IMR-90 (cell line): Measurements from ENCODE around the gene SDC4. TPM values are rescaled to one million over a fixed set of nuclear protein-coding genes. Genes with fewer than 3 reads are reported as not detected.

Experiments used
- ATAC-seq: fragments of 200-7000 bp; cut with Tn5 transposase; 2 replicates; pipeline ENCODE4 v1.9.1; 2020; ENCODE audit warnings: low read depth, mild to moderate bottlenecking, moderate library complexity
- BruUV-seq: library from RNA; stranded (reverse); fragments of 400-500 nt; replicated peaks from 2 replicates; lab custom pipeline; 2021; lab: Mats Ljungman, UMichigan
- CTCF ChIA-PET: fragments of 300-600 bp; formaldehyde crosslinking; extraction: SDS; loops from one replicate; lab custom pipeline; 2021; ENCODE audit warnings: antibody characterized with exemption; lab: Yijun Ruan, JAX
- POLR2A ChIA-PET: fragments of 300-600 bp; sonication (Branson Sonifier 250); formaldehyde crosslinking; loops from one replicate; lab custom pipeline; 2022; ENCODE audit warnings: antibody characterized with exemption; ENCODE audit not compliant: unreplicated experiment; lab: Charles Lee
- DNase-seq: peaks from one replicate; pipeline ENCODE4 v3.0.0; 2013
- H2AFZ ChIP-seq: replicated peaks from 2 replicates; pipeline ENCODE3; 2013; ENCODE audit warnings: low read length, mild to moderate bottlenecking; ENCODE audit not compliant: poor library complexity
- H2AK5ac ChIP-seq: 2 replicates; pipeline ENCODE4 v1.6.1; 2013; ENCODE audit warnings: low read depth, low read length, inconsistent platforms
- H2AK9ac ChIP-seq: replicated peaks from 2 replicates; pipeline ENCODE3; 2013; ENCODE audit warnings: mild to moderate bottlenecking, low read depth, low read length, moderate library complexity; ENCODE audit not compliant: poor library complexity
- H2BK120ac ChIP-seq: 2 replicates; pipeline ENCODE4 v1.6.1; 2013; ENCODE audit warnings: low read depth, low read length, inconsistent platforms
- H2BK15ac ChIP-seq: 3 replicates; pipeline ENCODE4 v1.6.1; 2013; ENCODE audit warnings: low read depth, low read length, inconsistent platforms
- H2BK20ac ChIP-seq: 2 replicates; pipeline ENCODE4 v1.6.1; 2013; ENCODE audit warnings: low read depth, mild to moderate bottlenecking, inconsistent platforms, low read length, moderate library complexity
- H2BK5ac ChIP-seq: 2 replicates; pipeline ENCODE4 v1.6.1; 2013; ENCODE audit warnings: mild to moderate bottlenecking, low read depth, low read length, inconsistent platforms; ENCODE audit not compliant: poor library complexity, severe bottlenecking
- H3K14ac ChIP-seq: replicated peaks from 2 replicates; pipeline ENCODE4 v1.6.1; 2013; ENCODE audit warnings: low read depth, low read length, inconsistent platforms
- H3K18ac ChIP-seq: 2 replicates; pipeline ENCODE4 v1.6.1; 2013; ENCODE audit warnings: low read depth, low read length, control low read depth
- H3K23ac ChIP-seq: 2 replicates; pipeline ENCODE4 v1.6.1; 2013; ENCODE audit warnings: low read depth, low read length, inconsistent platforms
- H3K27ac ChIP-seq: 2 replicates; pipeline ENCODE4 v1.5.1; 2013; ENCODE audit warnings: mild to moderate bottlenecking, control low read depth, low read length; ENCODE audit not compliant: insufficient read depth
- H3K27me3 ChIP-seq: 2 replicates; pipeline ENCODE4 v1.6.1; 2013; ENCODE audit warnings: low read length; ENCODE audit not compliant: control insufficient read depth, insufficient read depth
- H3K36me3 ChIP-seq: 2 replicates; pipeline ENCODE4 v1.6.1; 2013; ENCODE audit warnings: low read length, mixed read lengths; ENCODE audit not compliant: control insufficient read depth, insufficient read depth
- H3K4ac ChIP-seq: 2 replicates; pipeline ENCODE4 v1.6.1; 2013; ENCODE audit warnings: low read depth, low read length, inconsistent platforms
- H3K4me1 ChIP-seq: 2 replicates; pipeline ENCODE4 v1.6.1; 2013; ENCODE audit warnings: low read length, mixed read lengths; ENCODE audit not compliant: control insufficient read depth, insufficient read depth
- H3K4me2 ChIP-seq: 2 replicates; pipeline ENCODE4 v1.6.1; 2013; ENCODE audit warnings: low read depth, mild to moderate bottlenecking, control low read depth, low read length, moderate library complexity
- H3K4me3 ChIP-seq: 2 replicates; pipeline ENCODE4 v1.5.1; 2013; ENCODE audit warnings: low read depth, mild to moderate bottlenecking, control low read depth, low read length, moderate library complexity; ENCODE audit not compliant: insufficient read depth
- H3K56ac ChIP-seq: 2 replicates; pipeline ENCODE4 v1.6.1; 2013; ENCODE audit warnings: low read length, inconsistent platforms; ENCODE audit not compliant: insufficient read depth; ENCODE audit errors: extremely low read depth
- H3K79me1 ChIP-seq, 2 experiments: 2 replicates each; pipeline ENCODE4 v1.6.1; 2013; ENCODE audit warnings: low read length in 2 of 2, inconsistent platforms in 1 of 2, low read depth in 1 of 2
- H3K9ac ChIP-seq: 2 replicates; pipeline ENCODE4 v1.6.1; 2013; ENCODE audit warnings: low read depth, low read length, control low read depth
- H3K9me1 ChIP-seq: 2 replicates; pipeline ENCODE4 v1.6.1; 2013; ENCODE audit warnings: low read length, inconsistent platforms; ENCODE audit not compliant: insufficient read depth
- H3K9me3 ChIP-seq: 2 replicates; pipeline ENCODE4 v1.6.1; 2013; ENCODE audit warnings: low read length; ENCODE audit not compliant: control insufficient read depth, insufficient read depth
- H4K20me1 ChIP-seq: 2 replicates; pipeline ENCODE4 v1.6.1; 2013; ENCODE audit warnings: low read length, inconsistent platforms; ENCODE audit not compliant: insufficient read depth
- H4K5ac ChIP-seq: 2 replicates; pipeline ENCODE4 v1.6.1; 2013; ENCODE audit warnings: mild to moderate bottlenecking, low read depth, low read length, control low read depth
- H4K8ac ChIP-seq, 2 experiments: 2 replicates each; pipeline ENCODE4 v1.6.1; 2013; ENCODE audit warnings: low read depth in 2 of 2, low read length in 2 of 2, control low read depth in 1 of 2, inconsistent platforms in 1 of 2
- H4K91ac ChIP-seq: 2 replicates; pipeline ENCODE4 v1.6.1; 2013; ENCODE audit warnings: low read depth, low read length, inconsistent platforms; ENCODE audit not compliant: insufficient read depth
- BHLHE40 ChIP-seq: fragments of 150-350 bp; IDR thresholded peaks from 2 replicates; pipeline ENCODE4 v1.6.1; 2016; ENCODE audit warnings: mild to moderate bottlenecking, low read depth, low read length
- CEBPB ChIP-seq: IDR thresholded peaks from 2 replicates; pipeline ENCODE4 v1.6.1; 2012; ENCODE audit warnings: low read depth, low read length, improper control_type of control experiment
- CHD1 ChIP-seq: IDR thresholded peaks from 2 replicates; pipeline ENCODE4 v1.6.1; 2012; ENCODE audit warnings: low read depth, low read length, improper control_type of control experiment
- FOS ChIP-seq: fragments of 150-350 bp; IDR thresholded peaks from 2 replicates; pipeline ENCODE4 v1.6.1; 2016; ENCODE audit warnings: low read depth, low read length
- MAFK ChIP-seq: IDR thresholded peaks from 2 replicates; pipeline ENCODE4 v1.6.1; 2012; ENCODE audit warnings: low read depth, low read length, improper control_type of control experiment
- MAZ ChIP-seq: IDR thresholded peaks from 2 replicates; pipeline ENCODE4 v1.6.1; 2012; ENCODE audit warnings: low read depth, mild to moderate bottlenecking, low read length, improper control_type of control experiment, moderate library complexity, borderline replicate concordance
- MXI1 ChIP-seq: IDR thresholded peaks from 2 replicates; pipeline ENCODE4 v1.6.1; 2012; ENCODE audit warnings: low read depth, mild to moderate bottlenecking, low read length, moderate library complexity, borderline replicate concordance
- NFE2L2 ChIP-seq: fragments of 150-350 bp; IDR thresholded peaks from 2 replicates; pipeline ENCODE4 v1.6.1; 2016; ENCODE audit warnings: low read depth, mild to moderate bottlenecking, low read length
- POLR2A ChIP-seq: IDR thresholded peaks from 2 replicates; pipeline ENCODE4 v1.6.1; 2012; ENCODE audit warnings: mild to moderate bottlenecking, low read depth, low read length
- RAD21 ChIP-seq: IDR thresholded peaks from 2 replicates; pipeline ENCODE4 v1.6.1; 2012; ENCODE audit warnings: low read length, improper control_type of control experiment
- RCOR1 ChIP-seq: IDR thresholded peaks from 2 replicates; pipeline ENCODE4 v1.6.1; 2012; ENCODE audit warnings: mild to moderate bottlenecking, low read length, improper control_type of control experiment; ENCODE audit not compliant: insufficient replicate concordance
- RFX5 ChIP-seq: IDR thresholded peaks from 2 replicates; pipeline ENCODE4 v1.8.0; 2012; ENCODE audit warnings: low read depth, mild to moderate bottlenecking, low read length, moderate library complexity
- SMC3 ChIP-seq: fragments of 150-350 bp; IDR thresholded peaks from 2 replicates; pipeline ENCODE4 v1.6.1; 2016; ENCODE audit warnings: low read depth, mild to moderate bottlenecking, antibody characterized with exemption, low read length, moderate library complexity
- WGBS, 2 experiments: methylation state at CpG; one replicate each; pipeline versions ENCODE4 v1.1.5 to v1.1.7; 2013; ENCODE audit warnings: missing lambda C conversion rate in 2 of 2; ENCODE audit not compliant: insufficient read length in 1 of 2; ENCODE audit errors: extremely low coverage in 2 of 2; 5-methylcytosine and 5-hydroxymethylcytosine counted together
- dilution Hi-C: fragments of 300-500 bp; cut with HindIII; formaldehyde crosslinking; loops from one replicate; pipeline ENCODE4 v1.14.3; 2018; ENCODE audit warnings: low sequenced_read_pairs; ENCODE audit not compliant: unreplicated experiment
- in situ Hi-C: fragments of 300-500 bp; cut with MboI; formaldehyde crosslinking; loops from 3 replicates; pipeline ENCODE4 v1.14.3; 2019; ENCODE audit warnings: low sequenced_read_pairs, inconsistent platforms, mixed read lengths
- intact Hi-C: fragments of 100-400 bp; cut with micrococcal nuclease; formaldehyde crosslinking; loops from 2 replicates; pipeline ENCODE4 v1.10.0; 2022
- polyA plus RNA-seq, 3 experiments: library from polyadenylated mRNA; depleted of rRNA; stranded (reverse); fragments of >200 nt; gene quantifications; 2 replicates each; pipeline ENCODE4 v1.2.3, GENCODE V29; 2012; ENCODE audit warnings: low replicate concordance in 1 of 3
- total RNA-seq: library from RNA; depleted of rRNA; stranded (reverse); fragments of >200 nt; gene quantifications from 2 replicates; pipeline ENCODE4 v1.2.3, GENCODE V29; 2012
- TF ChIP-seq, protein P1 (sequence below): conservative IDR thresholded peaks from 2 replicates; pipeline ENCODE4 v1.5.1; 2012; ENCODE audit warnings: mild to moderate bottlenecking, low read depth, low read length, improper control_type of control experiment
- TF ChIP-seq, protein P2 (sequence below): fragments of 150-350 bp; IDR thresholded peaks from 2 replicates; pipeline ENCODE4 v1.6.1; 2017; ENCODE audit warnings: mild to moderate bottlenecking, antibody characterized with exemption, low read length, low read depth
- TF ChIP-seq, protein P3 (sequence below): fragments of 150-350 bp; IDR thresholded peaks from 2 replicates; pipeline ENCODE4 v1.6.1; 2016; ENCODE audit warnings: low read depth, mild to moderate bottlenecking, low read length, moderate library complexity, borderline replicate concordance

The SDC4 gene
- total and polyA plus RNA-seq, 2 of the 4 experiments (the other 2 are of a cell fraction) = 203 to 265 TPM

DNA sequence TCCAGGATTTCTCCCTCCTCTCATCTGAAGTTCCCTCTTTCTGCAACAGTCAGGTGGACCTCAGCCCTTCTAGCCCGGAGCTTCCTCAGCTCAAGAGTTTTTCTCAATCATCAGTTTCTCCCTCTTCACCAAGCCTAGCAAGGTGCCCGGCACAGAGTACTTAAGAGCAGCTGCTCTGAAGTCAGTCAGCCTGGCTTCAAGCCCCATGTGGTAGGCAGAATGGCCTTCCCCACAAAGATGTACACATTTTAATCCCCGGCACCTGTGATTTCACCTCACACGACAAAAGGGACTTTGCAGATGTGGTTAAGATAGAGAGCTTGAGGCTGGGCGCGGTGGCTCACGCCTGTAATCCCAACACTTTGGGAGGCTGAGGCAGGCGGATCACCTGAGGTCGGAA is 56.7 kb downstream of the SDC4 start:
- H2BK120ac ChIP-seq = no peak overlapping the region
- H3K56ac ChIP-seq = no peak overlapping the region
- H3K4ac ChIP-seq = no peak overlapping the region
- no peak overlapping the region for H2BK5ac ChIP-seq
- no peak overlapping the region for H2BK20ac ChIP-seq
- H3K18ac ChIP-seq = no peak overlapping the region
- H3K27me3 ChIP-seq = peaks cover 27% of the 10 kb centered on the region
- no peak overlapping the region for H4K91ac ChIP-seq
- dilution Hi-C loops = no loop called here
- no peak overlapping the region for H2AK5ac ChIP-seq
- ChIA-PET POLR2A (no interaction called here), CTCF (interaction anchor here (1.1 to 3.1 kb wide), 4 partner anchors 20 to 479 kb away, joined by 3 to 19 read pairs (median 7); no protein-coding TSS in a partner anchor)
- no peaks in the 10 kb centered on the region for H4K20me1 ChIP-seq
- no peaks in the 10 kb centered on the region for H3K9me1 ChIP-seq
- no TSS peak for BruUV-seq
- H3K27ac ChIP-seq = no peak overlapping the region
- H2BK15ac ChIP-seq = no peak overlapping the region
- intact Hi-C loops = loop anchor here (1.0 to 5.0 kb wide), 3 partner anchors 195 to 544 kb away; partner anchors contain the start of gene KCNK15
- no peak overlapping the region for H2AFZ ChIP-seq
- no peak overlapping the region for H4K5ac ChIP-seq
- H2AK9ac ChIP-seq = no peak overlapping the region
- H3K9me3 ChIP-seq = no peaks in the 10 kb centered on the region; the same call in 1 of the 2 replicates
- in situ Hi-C loops = loop anchor here (25.0 kb wide), 1 partner anchor 179 kb away; the partner anchor contains the start of genes KCNS1, WFDC12 and WFDC5
- H3K4me1 ChIP-seq = no peaks in the 10 kb centered on the region
- no peaks in the 10 kb centered on the region for H3K79me1 ChIP-seq
- ATAC-seq = no peak
- WGBS, 2 experiments = no CpG with 5 or more reads among the region's 9 CpGs
- H3K14ac ChIP-seq = no peak overlapping the region
- TF ChIP-seq SMC3 = no peak
- no peak for TF ChIP-seq NFE2L2
- no peak for TF ChIP-seq RCOR1
- TF ChIP-seq CHD1 = no peak
- TF ChIP-seq, protein P1, sequence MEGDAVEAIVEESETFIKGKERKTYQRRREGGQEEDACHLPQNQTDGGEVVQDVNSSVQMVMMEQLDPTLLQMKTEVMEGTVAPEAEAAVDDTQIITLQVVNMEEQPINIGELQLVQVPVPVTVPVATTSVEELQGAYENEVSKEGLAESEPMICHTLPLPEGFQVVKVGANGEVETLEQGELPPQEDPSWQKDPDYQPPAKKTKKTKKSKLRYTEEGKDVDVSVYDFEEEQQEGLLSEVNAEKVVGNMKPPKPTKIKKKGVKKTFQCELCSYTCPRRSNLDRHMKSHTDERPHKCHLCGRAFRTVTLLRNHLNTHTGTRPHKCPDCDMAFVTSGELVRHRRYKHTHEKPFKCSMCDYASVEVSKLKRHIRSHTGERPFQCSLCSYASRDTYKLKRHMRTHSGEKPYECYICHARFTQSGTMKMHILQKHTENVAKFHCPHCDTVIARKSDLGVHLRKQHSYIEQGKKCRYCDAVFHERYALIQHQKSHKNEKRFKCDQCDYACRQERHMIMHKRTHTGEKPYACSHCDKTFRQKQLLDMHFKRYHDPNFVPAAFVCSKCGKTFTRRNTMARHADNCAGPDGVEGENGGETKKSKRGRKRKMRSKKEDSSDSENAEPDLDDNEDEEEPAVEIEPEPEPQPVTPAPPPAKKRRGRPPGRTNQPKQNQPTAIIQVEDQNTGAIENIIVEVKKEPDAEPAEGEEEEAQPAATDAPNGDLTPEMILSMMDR = no peak
- TF ChIP-seq BHLHE40 = no peak
- TF ChIP-seq, protein P2, sequence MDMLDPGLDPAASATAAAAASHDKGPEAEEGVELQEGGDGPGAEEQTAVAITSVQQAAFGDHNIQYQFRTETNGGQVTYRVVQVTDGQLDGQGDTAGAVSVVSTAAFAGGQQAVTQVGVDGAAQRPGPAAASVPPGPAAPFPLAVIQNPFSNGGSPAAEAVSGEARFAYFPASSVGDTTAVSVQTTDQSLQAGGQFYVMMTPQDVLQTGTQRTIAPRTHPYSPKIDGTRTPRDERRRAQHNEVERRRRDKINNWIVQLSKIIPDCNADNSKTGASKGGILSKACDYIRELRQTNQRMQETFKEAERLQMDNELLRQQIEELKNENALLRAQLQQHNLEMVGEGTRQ = no peak
- TF ChIP-seq RFX5 = no peak
- no peak for TF ChIP-seq MXI1
- TF ChIP-seq MAFK = no peak
- TF ChIP-seq, protein P3, sequence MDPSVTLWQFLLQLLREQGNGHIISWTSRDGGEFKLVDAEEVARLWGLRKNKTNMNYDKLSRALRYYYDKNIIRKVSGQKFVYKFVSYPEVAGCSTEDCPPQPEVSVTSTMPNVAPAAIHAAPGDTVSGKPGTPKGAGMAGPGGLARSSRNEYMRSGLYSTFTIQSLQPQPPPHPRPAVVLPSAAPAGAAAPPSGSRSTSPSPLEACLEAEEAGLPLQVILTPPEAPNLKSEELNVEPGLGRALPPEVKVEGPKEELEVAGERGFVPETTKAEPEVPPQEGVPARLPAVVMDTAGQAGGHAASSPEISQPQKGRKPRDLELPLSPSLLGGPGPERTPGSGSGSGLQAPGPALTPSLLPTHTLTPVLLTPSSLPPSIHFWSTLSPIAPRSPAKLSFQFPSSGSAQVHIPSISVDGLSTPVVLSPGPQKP = no peak
- TF ChIP-seq MAZ = no peak
- TF ChIP-seq RAD21 = no peak
- TF ChIP-seq FOS = no peak
- TF ChIP-seq CEBPB = no peak
- TF ChIP-seq POLR2A = no peak
- H3K4me3 ChIP-seq = no peak overlapping the region
- no peak overlapping the region for H3K23ac ChIP-seq
- no peak overlapping the region for H4K8ac ChIP-seq
- H3K4me2 ChIP-seq = no peak overlapping the region
- DNase-seq = no peak
- no peak overlapping the region for H3K9ac ChIP-seq
- no peaks in the 10 kb centered on the region for H3K36me3 ChIP-seq
